GM12878 (cell line): ENCODE data around the gene FGF2. TPM values are rescaled to one million over a fixed set of nuclear protein-coding genes. Genes with fewer than 3 reads are reported as not detected.
A peak's percentile ranks its signal among the peaks of the same experiment; 100 is the strongest.

Source experiments
- ATAC-seq: fragments of 200-7000 bp; cut with Tn5 transposase; 3 replicates; pipeline ENCODE4 v1.9.1; 2020; ENCODE audit warnings: mild to moderate bottlenecking, moderate library complexity
- BruUV-seq: library from RNA; stranded (reverse); fragments of 400-500 nt; replicated peaks from 2 replicates; lab custom pipeline; 2021; lab: Mats Ljungman, UMichigan
- CTCF ChIA-PET: fragments of 300-600 bp; sonication (Branson Sonifier 250); formaldehyde crosslinking; extraction: SDS; loops from one replicate; lab custom pipeline; 2021; ENCODE audit warnings: inconsistent platforms; lab: Yijun Ruan, JAX
- POLR2A ChIA-PET: fragments of 350-600 bp; formaldehyde crosslinking; extraction: SDS; loops from one replicate; lab custom pipeline; 2021; ENCODE audit warnings: inconsistent platforms; lab: Charles Lee
- RAD21 ChIA-PET: fragments of 300-600 bp; sonication (Branson Sonifier 250); formaldehyde crosslinking; loops from one replicate; lab custom pipeline; 2023; ENCODE audit warnings: antibody characterized with exemption; ENCODE audit not compliant: unreplicated experiment; lab: Charles Lee
- SMC1A ChIA-PET: fragments of 300-600 bp; sonication (Branson Sonifier 250); formaldehyde crosslinking; loops from one replicate; lab custom pipeline; 2023; ENCODE audit not compliant: unreplicated experiment, uncharacterized antibody; lab: Charles Lee
- DNase-seq: peaks from one replicate; pipeline ENCODE4 v3.0.0-alpha.2; 2011; ENCODE audit warnings: low read depth, low spot score
- FAIRE-seq: peaks from 3 replicates; lab custom pipeline; 2011; peaks lifted over from hg19 to GRCh38; lab: Jason Lieb, UNC
- H2AFZ ChIP-seq: 2 replicates; pipeline ENCODE4 v1.6.0; 2011; ENCODE audit warnings: low read depth, low read length, control low read depth; ENCODE audit not compliant: control insufficient read depth
- H3K27ac ChIP-seq: 2 replicates; pipeline ENCODE4 v1.5.1; 2011; ENCODE audit warnings: control low read depth; ENCODE audit not compliant: control insufficient read depth, insufficient read depth
- H3K27me3 ChIP-seq, 2 experiments: replicated peaks in 1 of 2; 2 replicates each; pipeline versions ENCODE4 v1.6.0 to v1.6.1; 2011; ENCODE audit warnings: low read length in 1 of 2; ENCODE audit not compliant: control insufficient read depth in 2 of 2, insufficient read depth in 2 of 2
- H3K36me3 ChIP-seq, 2 experiments: 2 replicates each; pipeline ENCODE4 v1.5.1; 2011; ENCODE audit warnings: low read length in 1 of 2; ENCODE audit not compliant: control insufficient read depth in 2 of 2, insufficient read depth in 2 of 2
- H3K4me1 ChIP-seq: 2 replicates; pipeline ENCODE4 v1.6.1; 2011; ENCODE audit warnings: mild to moderate bottlenecking, low read length, moderate library complexity, mixed read lengths; ENCODE audit not compliant: control insufficient read depth, insufficient read depth
- H3K4me2 ChIP-seq: 2 replicates; pipeline ENCODE4 v1.6.0; 2011; ENCODE audit warnings: control low read depth; ENCODE audit not compliant: control insufficient read depth, insufficient read depth
- H3K4me3 ChIP-seq: fragments of 200-600 bp; sonication (generic); 2 replicates; pipeline ENCODE4 v1.5.1; 2016
- H3K79me2 ChIP-seq: 2 replicates; pipeline ENCODE4 v1.6.0; 2011; ENCODE audit warnings: low read length; ENCODE audit not compliant: control insufficient read depth, insufficient read depth
- H3K9ac ChIP-seq: 2 replicates; pipeline ENCODE4 v1.8.0; 2011; ENCODE audit warnings: low read length, control low read depth, mixed read lengths; ENCODE audit not compliant: control insufficient read depth, insufficient read depth
- H3K9me3 ChIP-seq: replicated peaks from 3 replicates; pipeline ENCODE4 v1.5.1; 2011; ENCODE audit warnings: mild to moderate bottlenecking, low read length; ENCODE audit not compliant: control insufficient read depth, insufficient read depth
- H4K20me1 ChIP-seq: 2 replicates; pipeline ENCODE4 v1.6.0; 2011; ENCODE audit not compliant: control insufficient read depth, insufficient read depth
- CREB1 ChIP-seq: IDR thresholded peaks from 2 replicates; pipeline ENCODE4 v1.6.1; 2012; ENCODE audit warnings: low read depth, mild to moderate bottlenecking, inconsistent platforms
- EZH2 ChIP-seq: IDR thresholded peaks from 2 replicates; pipeline ENCODE4 v1.6.1; 2012; ENCODE audit warnings: low read depth, mild to moderate bottlenecking, control low read depth, inconsistent platforms, low read length, borderline replicate concordance; ENCODE audit not compliant: control insufficient read depth
- FOS ChIP-seq: IDR thresholded peaks from 3 replicates; pipeline ENCODE4 v1.6.1; 2011; ENCODE audit warnings: borderline replicate concordance; ENCODE audit not compliant: insufficient read length; ENCODE audit errors: extremely low read depth
- GABPA ChIP-seq: IDR thresholded peaks from 2 replicates; pipeline ENCODE4 v1.6.1; 2014; ENCODE audit warnings: antibody characterized with exemption, low read depth, mild to moderate bottlenecking, inconsistent platforms
- IKZF2 ChIP-seq, 2 experiments: fragments of 450-650 bp; IDR thresholded peaks; 2 replicates each; pipeline ENCODE4 v1.6.1; 2017; ENCODE audit warnings: mild to moderate bottlenecking in 2 of 2, moderate library complexity in 2 of 2
- MTA2 ChIP-seq: fragments of 450-650 bp; IDR thresholded peaks from 2 replicates; pipeline ENCODE4 v1.6.1; 2016; ENCODE audit warnings: low read depth, mild to moderate bottlenecking, moderate library complexity
- MXI1 ChIP-seq: fragments of 150-350 bp; IDR thresholded peaks from 2 replicates; pipeline ENCODE4 v1.6.1; 2011; ENCODE audit warnings: low read depth, mild to moderate bottlenecking, inconsistent platforms, low read length, improper control_type of control experiment
- RAD51 ChIP-seq: fragments of 450-650 bp; IDR thresholded peaks from 2 replicates; pipeline ENCODE4 v1.6.1; 2016; ENCODE audit warnings: moderate library complexity, mild to moderate bottlenecking, inconsistent platforms
- SRF ChIP-seq, 2 experiments: IDR thresholded peaks; 2 replicates each; pipeline ENCODE4 v1.6.1; 2011; ENCODE audit warnings: low read depth in 2 of 2, low read length in 2 of 2, mild to moderate bottlenecking in 1 of 2, moderate library complexity in 1 of 2
- TAF1 ChIP-seq: IDR thresholded peaks from 2 replicates; pipeline ENCODE4 v1.6.1; 2011; ENCODE audit warnings: mild to moderate bottlenecking, low read depth, low read length, borderline replicate concordance
- TCF3 ChIP-seq: IDR thresholded peaks from 2 replicates; pipeline ENCODE4 v1.6.1; 2012; ENCODE audit warnings: low read depth, mild to moderate bottlenecking, low read length, borderline replicate concordance; ENCODE audit not compliant: insufficient read depth
- in situ Hi-C: fragments of 300-500 bp; cut with MboI; formaldehyde crosslinking; loops from 9 replicates; pipeline ENCODE4 v1.14.3; 2018; ENCODE audit warnings: mixed read lengths
- intact Hi-C: fragments of 100-400 bp; cut with micrococcal nuclease; formaldehyde crosslinking; loops from one replicate; pipeline ENCODE4 v1.14.2; 2022; ENCODE audit not compliant: unreplicated experiment
- polyA plus RNA-seq, 11 experiments: library from polyadenylated mRNA; depleted of rRNA in 4 of 11; unstranded in 6 of 11; stranded (reverse) in 5 of 11; fragments of >200 nt; fragmentation: Nextera tagmentation in 4 of 11; fragmentation: Illumina TruSeq in 1 of 11; extraction: Ambion mirVana in 4 of 11; extraction: Trizol in 1 of 11; gene quantifications; 1 replicate in 1 of 11; 2 replicates in 10 of 11; pipeline versions ENCODE4 v1.2.1 to v1.2.3, GENCODE V29; 2011 to 2016; ENCODE audit warnings: inconsistent platforms in 2 of 11, missing spikeins in 2 of 11, low read depth in 1 of 11
- total RNA-seq, 4 experiments: library from RNA; depleted of rRNA in 3 of 4; stranded (reverse); fragments of >200 nt in 3 of 4; fragmentation: Illumina TruSeq in 1 of 4; extraction: Trizol in 1 of 4; gene quantifications; 2 replicates each; pipeline versions ENCODE4 v1.2.1 to v1.2.3, GENCODE V29; 2013 to 2021
- TF ChIP-seq, protein P1 (sequence below): fragments of 450-650 bp; IDR thresholded peaks from 2 replicates; pipeline ENCODE4 v1.6.1; 2017; ENCODE audit warnings: mild to moderate bottlenecking, low read depth, inconsistent platforms; ENCODE audit not compliant: poor library complexity, severe bottlenecking
- TF ChIP-seq, protein P2 (sequence below), 3 experiments: IDR thresholded peaks in 2 of 3; conservative IDR thresholded peaks in 1 of 3; 2 replicates each; pipeline ENCODE4 v1.5.1; 2011; ENCODE audit warnings: low read depth in 3 of 3, low read length in 3 of 3, mild to moderate bottlenecking in 3 of 3, control low read depth in 2 of 3, moderate library complexity in 2 of 3, inconsistent platforms in 1 of 3, mixed read lengths in 1 of 3; ENCODE audit not compliant: control insufficient read depth in 2 of 3, insufficient read depth in 1 of 3; ENCODE audit errors: extremely low read depth in 1 of 3
- TF ChIP-seq, protein P3 (sequence below): fragments of 450-650 bp; IDR thresholded peaks from 2 replicates; pipeline ENCODE4 v1.6.1; 2018; ENCODE audit warnings: mild to moderate bottlenecking, low read depth, moderate library complexity; ENCODE audit not compliant: partially characterized antibody

FGF2 gene
- total and polyA plus RNA-seq, 10 of the 15 experiments (the other 5 are each of a cell fraction or from before 2014, with no cell fraction given) = 0.13 to 1.7 (median 0.25) TPM

DNA sequence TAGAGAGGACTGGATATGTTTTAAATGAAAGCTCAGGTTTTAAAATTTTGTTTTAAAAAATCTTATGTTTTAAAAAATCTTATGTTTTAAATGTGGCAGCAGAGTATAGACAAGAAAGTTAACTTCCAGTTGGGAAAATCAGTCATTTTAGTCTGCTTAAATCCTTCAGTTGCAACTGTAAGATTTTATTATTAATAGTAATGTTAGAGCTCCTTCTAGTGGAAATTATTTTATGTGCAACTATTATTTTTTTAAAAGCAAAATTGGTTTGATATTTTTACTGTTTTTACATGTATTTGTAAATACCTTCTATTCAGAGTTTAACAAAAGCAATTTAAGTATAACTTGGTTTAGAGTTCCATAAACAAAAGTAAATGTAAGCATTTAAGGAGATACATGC lies 104.2 kb downstream of the FGF2 start (continued):
- TF ChIP-seq, protein P1, sequence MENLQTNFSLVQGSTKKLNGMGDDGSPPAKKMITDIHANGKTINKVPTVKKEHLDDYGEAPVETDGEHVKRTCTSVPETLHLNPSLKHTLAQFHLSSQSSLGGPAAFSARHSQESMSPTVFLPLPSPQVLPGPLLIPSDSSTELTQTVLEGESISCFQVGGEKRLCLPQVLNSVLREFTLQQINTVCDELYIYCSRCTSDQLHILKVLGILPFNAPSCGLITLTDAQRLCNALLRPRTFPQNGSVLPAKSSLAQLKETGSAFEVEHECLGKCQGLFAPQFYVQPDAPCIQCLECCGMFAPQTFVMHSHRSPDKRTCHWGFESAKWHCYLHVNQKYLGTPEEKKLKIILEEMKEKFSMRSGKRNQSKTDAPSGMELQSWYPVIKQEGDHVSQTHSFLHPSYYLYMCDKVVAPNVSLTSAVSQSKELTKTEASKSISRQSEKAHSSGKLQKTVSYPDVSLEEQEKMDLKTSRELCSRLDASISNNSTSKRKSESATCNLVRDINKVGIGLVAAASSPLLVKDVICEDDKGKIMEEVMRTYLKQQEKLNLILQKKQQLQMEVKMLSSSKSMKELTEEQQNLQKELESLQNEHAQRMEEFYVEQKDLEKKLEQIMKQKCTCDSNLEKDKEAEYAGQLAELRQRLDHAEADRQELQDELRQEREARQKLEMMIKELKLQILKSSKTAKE = no peak
- TF ChIP-seq TCF3 = no peak
- no peak for TF ChIP-seq CREB1
- TF ChIP-seq, protein P2, sequence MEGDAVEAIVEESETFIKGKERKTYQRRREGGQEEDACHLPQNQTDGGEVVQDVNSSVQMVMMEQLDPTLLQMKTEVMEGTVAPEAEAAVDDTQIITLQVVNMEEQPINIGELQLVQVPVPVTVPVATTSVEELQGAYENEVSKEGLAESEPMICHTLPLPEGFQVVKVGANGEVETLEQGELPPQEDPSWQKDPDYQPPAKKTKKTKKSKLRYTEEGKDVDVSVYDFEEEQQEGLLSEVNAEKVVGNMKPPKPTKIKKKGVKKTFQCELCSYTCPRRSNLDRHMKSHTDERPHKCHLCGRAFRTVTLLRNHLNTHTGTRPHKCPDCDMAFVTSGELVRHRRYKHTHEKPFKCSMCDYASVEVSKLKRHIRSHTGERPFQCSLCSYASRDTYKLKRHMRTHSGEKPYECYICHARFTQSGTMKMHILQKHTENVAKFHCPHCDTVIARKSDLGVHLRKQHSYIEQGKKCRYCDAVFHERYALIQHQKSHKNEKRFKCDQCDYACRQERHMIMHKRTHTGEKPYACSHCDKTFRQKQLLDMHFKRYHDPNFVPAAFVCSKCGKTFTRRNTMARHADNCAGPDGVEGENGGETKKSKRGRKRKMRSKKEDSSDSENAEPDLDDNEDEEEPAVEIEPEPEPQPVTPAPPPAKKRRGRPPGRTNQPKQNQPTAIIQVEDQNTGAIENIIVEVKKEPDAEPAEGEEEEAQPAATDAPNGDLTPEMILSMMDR (IDR thresholded peaks at IDR 0.05 in 2 of 3, conservative IDR thresholded peaks at IDR 0.05 in 1 of 3; ENCODE audit: control insufficient read depth in 2 of 3, extremely low read depth in 1 of 3, insufficient read depth in 1 of 3, low read depth in 3 of 3, low read length in 3 of 3) = peak in 2 of 3 experiments; percentile 21 to 46; a peak in 3 of 6 replicates
- no peak for TF ChIP-seq RAD51
- no peak for TF ChIP-seq FOS
- TF ChIP-seq SRF (IDR thresholded peaks at IDR 0.05; ENCODE audit: low read depth in 2 of 2, low read length in 2 of 2) = no peak
- no peak for TF ChIP-seq GABPA

DNA sequence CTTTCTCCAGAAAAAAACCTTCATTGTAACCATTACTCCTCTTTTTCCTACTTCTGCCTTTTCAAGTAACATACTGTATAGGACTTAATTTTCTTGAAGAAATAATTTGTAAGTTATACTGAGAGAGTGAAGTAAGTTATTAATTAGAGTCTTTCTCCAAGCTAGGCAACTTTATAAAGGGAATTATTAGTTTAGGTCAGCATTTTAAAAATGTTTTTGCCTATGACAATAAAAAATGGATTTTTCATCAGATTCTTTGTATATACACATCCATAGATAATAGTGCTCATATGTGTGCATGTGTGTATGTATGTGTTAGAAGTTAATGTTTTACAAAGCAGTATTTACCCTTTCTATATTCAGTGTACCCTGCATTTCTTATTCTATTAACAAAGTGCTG lies 106.1 kb downstream of the FGF2 start:
- SMC1A ChIA-PET = interaction anchor here (1.0 to 1.7 kb wide), 4 partner anchors 25 to 1032 kb away, joined by 3 to 4 read pairs (median 3); partner anchors contain the start of gene BBS12
- no peak overlapping the region for H2AFZ ChIP-seq
- H3K79me2 ChIP-seq = no peaks in the 10 kb centered on the region
- intact Hi-C loops = no loop called here
- CTCF ChIA-PET = interaction anchor here (1.3 to 3.6 kb wide), 2 partner anchors 175 to 216 kb away, joined by 5 to 21 read pairs; no protein-coding TSS in a partner anchor
- BruUV-seq = no TSS peak
- peaks cover 0 to 8% of the 10 kb centered on the region in 2 experiments for H3K36me3 ChIP-seq
- no peak overlapping the region for H3K4me3 ChIP-seq
- no peak overlapping the region for H3K4me2 ChIP-seq
- no peak for DNase-seq
- no peaks in the 10 kb centered on the region for H4K20me1 ChIP-seq
- ATAC-seq = no peak
- H3K4me1 ChIP-seq = no peaks in the 10 kb centered on the region
- no peak overlapping the region for H3K9ac ChIP-seq
- FAIRE-seq = no peak
- POLR2A ChIA-PET = interaction anchor here (0.7 kb wide), 1 partner anchor 396 kb away, joined by 3 read pairs; no protein-coding TSS in a partner anchor
- RAD21 ChIA-PET = interaction anchor here (0.8 kb wide), 1 partner anchor 9 kb away, joined by 3 read pairs; no protein-coding TSS in a partner anchor
- no peaks in the 10 kb centered on the region for H3K9me3 ChIP-seq
- no peak overlapping the region for H3K27ac ChIP-seq
- H3K27me3 ChIP-seq = no peaks in the 10 kb centered on the region
- in situ Hi-C loops = no loop called here
- TF ChIP-seq TAF1 = no peak
- TF ChIP-seq MTA2 = no peak
- no peak for TF ChIP-seq MXI1
- no peak for TF ChIP-seq EZH2
- no peak for TF ChIP-seq IKZF2 (IDR thresholded peaks at IDR 0.05)
- TF ChIP-seq, protein P3, sequence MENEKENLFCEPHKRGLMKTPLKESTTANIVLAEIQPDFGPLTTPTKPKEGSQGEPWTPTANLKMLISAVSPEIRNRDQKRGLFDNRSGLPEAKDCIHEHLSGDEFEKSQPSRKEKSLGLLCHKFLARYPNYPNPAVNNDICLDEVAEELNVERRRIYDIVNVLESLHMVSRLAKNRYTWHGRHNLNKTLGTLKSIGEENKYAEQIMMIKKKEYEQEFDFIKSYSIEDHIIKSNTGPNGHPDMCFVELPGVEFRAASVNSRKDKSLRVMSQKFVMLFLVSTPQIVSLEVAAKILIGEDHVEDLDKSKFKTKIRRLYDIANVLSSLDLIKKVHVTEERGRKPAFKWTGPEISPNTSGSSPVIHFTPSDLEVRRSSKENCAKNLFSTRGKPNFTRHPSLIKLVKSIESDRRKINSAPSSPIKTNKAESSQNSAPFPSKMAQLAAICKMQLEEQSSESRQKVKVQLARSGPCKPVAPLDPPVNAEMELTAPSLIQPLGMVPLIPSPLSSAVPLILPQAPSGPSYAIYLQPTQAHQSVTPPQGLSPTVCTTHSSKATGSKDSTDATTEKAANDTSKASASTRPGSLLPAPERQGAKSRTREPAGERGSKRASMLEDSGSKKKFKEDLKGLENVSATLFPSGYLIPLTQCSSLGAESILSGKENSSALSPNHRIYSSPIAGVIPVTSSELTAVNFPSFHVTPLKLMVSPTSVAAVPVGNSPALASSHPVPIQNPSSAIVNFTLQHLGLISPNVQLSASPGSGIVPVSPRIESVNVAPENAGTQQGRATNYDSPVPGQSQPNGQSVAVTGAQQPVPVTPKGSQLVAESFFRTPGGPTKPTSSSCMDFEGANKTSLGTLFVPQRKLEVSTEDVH = no peak
